Neural cell (in vitro differentiated cells): Measurements from ENCODE around the gene FANCL.

Experiments used
- EP300 ChIP-seq: fragments of 450-650 bp; conservative IDR thresholded peaks from 2 replicates; pipeline ENCODE4 v1.6.1; 2014; ENCODE audit warnings: antibody characterized with exemption, mild to moderate bottlenecking, moderate library complexity; ENCODE audit not compliant: poor library complexity, severe bottlenecking
- EZH2 ChIP-seq: fragments of 200-600, 300-800 bp; shearing (Covaris generic), sonication (generic); IDR thresholded peaks from 2 replicates; pipeline ENCODE4 v1.6.1; 2014; ENCODE audit warnings: antibody characterized with exemption, low read length, borderline replicate concordance, mild to moderate bottlenecking; ENCODE audit not compliant: insufficient read depth, poor library complexity, severe bottlenecking
- POLR2AphosphoS5 ChIP-seq: IDR thresholded peaks from 2 replicates; pipeline ENCODE4 v1.6.1; 2012
- SMC3 ChIP-seq: fragments of 450-650 bp; conservative IDR thresholded peaks from 2 replicates; pipeline ENCODE4 v1.6.1; 2014; ENCODE audit warnings: antibody characterized with exemption, mild to moderate bottlenecking, moderate library complexity; ENCODE audit not compliant: poor library complexity
- TF ChIP-seq, protein P1 (sequence below): fragments of 450-650 bp; IDR thresholded peaks from 2 replicates; pipeline ENCODE4 v1.5.1; 2014; ENCODE audit warnings: antibody characterized with exemption, mild to moderate bottlenecking, moderate library complexity; ENCODE audit not compliant: poor library complexity, severe bottlenecking

DNA sequence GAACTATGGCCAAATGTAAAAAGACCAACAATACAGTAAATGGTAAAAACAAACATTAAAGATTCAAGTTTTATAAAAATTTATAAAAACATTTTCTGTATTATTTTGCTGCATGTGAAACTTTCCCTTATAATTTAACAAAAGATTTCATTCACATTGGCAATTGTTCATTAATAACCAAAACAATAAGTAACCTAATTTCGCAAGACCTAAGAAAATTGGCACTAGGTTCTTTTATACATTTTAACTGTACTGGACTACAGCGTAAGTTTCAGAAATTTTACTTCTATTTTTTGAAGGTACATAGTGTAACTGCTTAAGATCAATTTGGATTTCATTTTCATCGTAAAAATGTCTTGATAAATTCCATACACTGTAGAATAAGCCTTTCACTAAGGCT is 77.2 kb downstream of the FANCL start:
- no peak for TF ChIP-seq EZH2
- TF ChIP-seq, protein P1, sequence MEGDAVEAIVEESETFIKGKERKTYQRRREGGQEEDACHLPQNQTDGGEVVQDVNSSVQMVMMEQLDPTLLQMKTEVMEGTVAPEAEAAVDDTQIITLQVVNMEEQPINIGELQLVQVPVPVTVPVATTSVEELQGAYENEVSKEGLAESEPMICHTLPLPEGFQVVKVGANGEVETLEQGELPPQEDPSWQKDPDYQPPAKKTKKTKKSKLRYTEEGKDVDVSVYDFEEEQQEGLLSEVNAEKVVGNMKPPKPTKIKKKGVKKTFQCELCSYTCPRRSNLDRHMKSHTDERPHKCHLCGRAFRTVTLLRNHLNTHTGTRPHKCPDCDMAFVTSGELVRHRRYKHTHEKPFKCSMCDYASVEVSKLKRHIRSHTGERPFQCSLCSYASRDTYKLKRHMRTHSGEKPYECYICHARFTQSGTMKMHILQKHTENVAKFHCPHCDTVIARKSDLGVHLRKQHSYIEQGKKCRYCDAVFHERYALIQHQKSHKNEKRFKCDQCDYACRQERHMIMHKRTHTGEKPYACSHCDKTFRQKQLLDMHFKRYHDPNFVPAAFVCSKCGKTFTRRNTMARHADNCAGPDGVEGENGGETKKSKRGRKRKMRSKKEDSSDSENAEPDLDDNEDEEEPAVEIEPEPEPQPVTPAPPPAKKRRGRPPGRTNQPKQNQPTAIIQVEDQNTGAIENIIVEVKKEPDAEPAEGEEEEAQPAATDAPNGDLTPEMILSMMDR: no peak
- TF ChIP-seq EP300: no peak
- no peak for TF ChIP-seq SMC3
- no peak for TF ChIP-seq POLR2AphosphoS5
